Lung (tissue), 12 donors: ENCODE results near the gene MAGEA1. TPM values are rescaled to one million over a fixed set of nuclear protein-coding genes. Genes with fewer than 3 reads are reported as not detected.

Source experiments
- ATAC-seq: fragments of 200-7000 bp; cut with Tn5 transposase; one replicate; pipeline ENCODE4 v1.9.1; 2020; ENCODE audit warnings: moderate number of reproducible peaks; ENCODE audit not compliant: insufficient read depth, low FRiP score
- DNase-seq, 3 donors: peaks; one replicate each; pipeline ENCODE4 v3.0.0-alpha.2; 2013 to 2017
- H3K27ac ChIP-seq, 2 donors: one replicate each; pipeline ENCODE4 v1.5.1; 2013; ENCODE audit warnings: mild to moderate bottlenecking in 2 of 2, moderate library complexity in 2 of 2, control low read depth in 1 of 2, inconsistent platforms in 1 of 2, low read depth in 1 of 2, low read length in 1 of 2
- H3K27me3 ChIP-seq, 3 donors: one replicate each; pipeline ENCODE4 v1.5.1; 2013; ENCODE audit warnings: low read length in 2 of 3; ENCODE audit not compliant: control insufficient read depth in 3 of 3, insufficient read depth in 3 of 3
- H3K36me3 ChIP-seq, 4 donors: one replicate each; pipeline ENCODE4 v1.5.1; 2013; ENCODE audit warnings: low read length in 4 of 4, mild to moderate bottlenecking in 1 of 4, moderate library complexity in 1 of 4; ENCODE audit not compliant: control insufficient read depth in 4 of 4, insufficient read depth in 4 of 4
- H3K4me1 ChIP-seq, 5 donors: one replicate each; pipeline ENCODE4 v1.5.1; 2013; ENCODE audit warnings: low read length in 5 of 5, mild to moderate bottlenecking in 2 of 5, moderate library complexity in 1 of 5; ENCODE audit not compliant: control insufficient read depth in 5 of 5, insufficient read depth in 5 of 5
- H3K4me3 ChIP-seq: one replicate; pipeline ENCODE4 v1.5.1; 2013; ENCODE audit warnings: mild to moderate bottlenecking, control low read depth, moderate library complexity
- H3K9ac ChIP-seq, 2 donors: one replicate each; pipeline ENCODE4 v1.5.1; 2013; ENCODE audit warnings: low read length in 2 of 2, control low read depth in 1 of 2; ENCODE audit not compliant: insufficient read depth in 1 of 2
- H3K9me3 ChIP-seq, 4 donors: one replicate each; pipeline ENCODE4 v1.5.1; 2013; ENCODE audit warnings: low read length in 3 of 4, mild to moderate bottlenecking in 1 of 4, moderate library complexity in 1 of 4; ENCODE audit not compliant: control insufficient read depth in 4 of 4, insufficient read depth in 3 of 4
- WGBS, 2 donors: extraction: QIAGEN DNeasy Blood & Tissue Kit; methylation state at CpG; one replicate each; pipeline ENCODE4 v1.1.7; 2013; 5-methylcytosine and 5-hydroxymethylcytosine counted together
- polyA plus RNA-seq, 2 donors: library from polyadenylated mRNA; stranded (reverse); fragments of 200-250 nt; gene quantifications; one replicate each; pipeline ENCODE4 v1.2.1, GENCODE V29; 2013
- total RNA-seq, 2 donors: library from RNA; depleted of rRNA in 1 of 2; stranded (reverse); fragments of >200 nt in 1 of 2; gene quantifications; one replicate each; pipeline ENCODE4 v1.2.1, GENCODE V29; 2014 to 2021
- TF ChIP-seq, protein P1 (sequence below): IDR thresholded peaks from 2 replicates; pipeline ENCODE4 v1.5.1; 2012; ENCODE audit warnings: mild to moderate bottlenecking; ENCODE audit errors: control extremely low read depth, extremely low read depth
- donor health status: control.
- donor health status: control.
- donor health status: Bipolar disorder and iron deficiency.
- donor health status: healthy.
- donor health status: DM: yes; HTN: yes; CAD: no.

MAGEA1 gene
- total and polyA plus RNA-seq, 4 donors: not detected

DNA sequence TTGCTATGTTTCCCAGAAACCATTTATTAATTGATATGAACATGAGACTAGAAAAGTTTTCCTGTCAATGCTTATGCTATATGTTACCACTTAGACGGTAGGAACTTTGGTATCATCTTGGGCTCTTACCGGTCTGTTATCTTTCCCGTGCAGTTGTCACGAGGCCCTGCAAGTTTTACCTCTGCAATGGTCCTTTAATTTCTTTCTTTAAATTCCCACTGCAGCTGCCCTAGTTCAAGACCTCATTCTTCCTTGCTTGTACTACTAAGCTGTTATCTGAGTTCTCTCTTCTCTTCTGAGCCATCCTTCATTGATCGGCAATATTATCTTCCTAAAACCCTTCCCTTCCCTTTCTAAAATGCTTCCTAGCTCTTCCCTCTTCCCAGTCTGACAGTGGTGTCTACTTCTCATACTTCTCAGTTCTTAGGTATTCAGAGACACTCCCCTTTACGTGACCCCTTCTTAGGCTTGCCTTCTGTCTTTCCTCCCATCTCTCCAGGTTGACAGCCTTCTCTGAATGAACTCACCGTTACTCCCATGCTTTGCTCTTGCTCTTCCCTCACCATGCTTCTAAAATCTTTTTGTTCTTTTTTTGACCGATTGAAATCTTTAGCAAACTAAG lies 27.5 kb downstream of the MAGEA1 start:
- WGBS, 2 donors: 78 to 94% methylated on average over 8 of the region's 8 CpGs
- H3K9ac ChIP-seq: no peak overlapping the region
- ATAC-seq (no peak), DNase-seq (no peak)
- H3K27ac ChIP-seq: no peak overlapping the region
- H3K4me1 ChIP-seq: no peaks in the 10 kb centered on the region
- peaks cover 0 to 3% (median under 1%) of the 10 kb centered on the region in 4 donors for H3K9me3 ChIP-seq
- TF ChIP-seq, protein P1, sequence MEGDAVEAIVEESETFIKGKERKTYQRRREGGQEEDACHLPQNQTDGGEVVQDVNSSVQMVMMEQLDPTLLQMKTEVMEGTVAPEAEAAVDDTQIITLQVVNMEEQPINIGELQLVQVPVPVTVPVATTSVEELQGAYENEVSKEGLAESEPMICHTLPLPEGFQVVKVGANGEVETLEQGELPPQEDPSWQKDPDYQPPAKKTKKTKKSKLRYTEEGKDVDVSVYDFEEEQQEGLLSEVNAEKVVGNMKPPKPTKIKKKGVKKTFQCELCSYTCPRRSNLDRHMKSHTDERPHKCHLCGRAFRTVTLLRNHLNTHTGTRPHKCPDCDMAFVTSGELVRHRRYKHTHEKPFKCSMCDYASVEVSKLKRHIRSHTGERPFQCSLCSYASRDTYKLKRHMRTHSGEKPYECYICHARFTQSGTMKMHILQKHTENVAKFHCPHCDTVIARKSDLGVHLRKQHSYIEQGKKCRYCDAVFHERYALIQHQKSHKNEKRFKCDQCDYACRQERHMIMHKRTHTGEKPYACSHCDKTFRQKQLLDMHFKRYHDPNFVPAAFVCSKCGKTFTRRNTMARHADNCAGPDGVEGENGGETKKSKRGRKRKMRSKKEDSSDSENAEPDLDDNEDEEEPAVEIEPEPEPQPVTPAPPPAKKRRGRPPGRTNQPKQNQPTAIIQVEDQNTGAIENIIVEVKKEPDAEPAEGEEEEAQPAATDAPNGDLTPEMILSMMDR: no peak
- no peaks in the 10 kb centered on the region for H3K36me3 ChIP-seq
- H3K4me3 ChIP-seq: no peak overlapping the region
- H3K27me3 ChIP-seq: no peaks in the 10 kb centered on the region

DNA sequence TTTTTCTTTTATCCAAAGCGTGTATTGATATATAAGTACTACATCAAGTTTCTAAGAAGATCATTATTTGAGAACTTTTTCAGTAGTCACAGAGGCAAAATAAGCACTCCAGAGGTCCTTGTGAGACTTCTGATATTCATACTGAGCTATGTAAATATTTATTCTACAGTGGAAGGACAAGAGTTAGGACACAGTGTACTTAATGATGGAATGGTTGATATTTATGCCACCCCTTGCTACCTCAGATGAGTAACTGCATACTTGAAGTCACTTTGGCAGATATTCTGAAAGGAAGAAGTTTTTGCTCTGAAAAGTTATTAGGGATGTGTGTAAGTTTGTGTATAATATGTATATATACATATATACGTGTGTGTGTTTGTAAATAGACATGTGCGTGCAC lies 30.3 kb downstream of the MAGEA1 start:
- DNase-seq (no peak), ATAC-seq (no peak)
- H3K27ac ChIP-seq: no peak overlapping the region
- no peak overlapping the region for H3K9ac ChIP-seq
- H3K4me3 ChIP-seq: no peak overlapping the region
- H3K4me1 ChIP-seq: no peaks in the 10 kb centered on the region
- peaks cover 0 to 3% (median 1%) of the 10 kb centered on the region in 4 donors for H3K9me3 ChIP-seq
- peaks cover 0 to 2% (median under 1%) of the 10 kb centered on the region in 3 donors for H3K27me3 ChIP-seq
- TF ChIP-seq, protein P1: no peak
- H3K36me3 ChIP-seq: no peaks in the 10 kb centered on the region
- 68 to 85% methylated on average over 3 of the region's 3 CpGs for WGBS, 2 donors

DNA sequence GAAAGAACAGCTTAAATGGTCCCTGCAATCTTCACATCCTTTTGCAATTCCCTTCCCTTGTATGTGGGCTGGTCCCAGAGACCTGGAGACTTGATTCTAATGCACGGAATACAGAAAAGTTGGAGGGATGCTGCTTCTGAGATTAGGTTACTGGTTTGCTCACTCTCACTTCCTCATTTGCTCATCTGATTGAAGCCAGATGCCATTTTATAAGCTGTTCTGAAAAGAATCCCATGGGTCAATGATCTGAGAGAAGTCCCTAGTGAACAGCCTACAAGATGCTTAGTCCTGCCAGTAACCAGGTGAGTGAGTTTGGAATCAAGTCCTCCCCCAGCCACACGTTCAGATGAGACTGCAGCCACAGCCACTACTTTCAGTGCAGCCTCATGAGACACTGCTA lies 35.9 kb downstream of the MAGEA1 start:
- peaks cover 0 to 5% (median 2%) of the 10 kb centered on the region in 3 donors for H3K27me3 ChIP-seq
- no peak overlapping the region for H3K9ac ChIP-seq
- H3K4me1 ChIP-seq: no peaks in the 10 kb centered on the region
- no peaks in the 10 kb centered on the region for H3K36me3 ChIP-seq
- ATAC-seq (no peak), DNase-seq (no peak)
- peaks cover 0 to 3% (median 3%) of the 10 kb centered on the region in 4 donors for H3K9me3 ChIP-seq
- TF ChIP-seq, protein P1: no peak
- no peak overlapping the region for H3K27ac ChIP-seq
- WGBS, 2 donors: 53 to 88% methylated on average over 2 of the region's 2 CpGs
- H3K4me3 ChIP-seq: no peak overlapping the region

DNA sequence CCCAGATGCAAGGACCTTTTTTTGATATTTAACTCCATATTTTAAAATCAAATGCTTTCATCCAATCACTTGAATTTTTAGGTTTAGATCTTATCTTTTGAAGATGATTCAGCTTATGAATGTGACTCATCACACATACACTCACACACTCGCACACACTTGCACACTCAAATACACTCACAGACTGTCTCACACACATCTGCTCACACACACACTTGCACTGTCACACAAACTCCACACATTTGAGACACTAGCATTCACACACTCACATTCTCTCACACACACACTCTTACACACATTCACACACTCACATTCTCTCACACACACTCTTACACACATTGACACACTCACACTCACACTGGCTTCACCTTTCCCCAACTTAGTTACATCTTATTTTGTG lies 37.8 kb downstream of the MAGEA1 start:
- no peak for DNase-seq

More for the DNA sequence above, 37.8 kb downstream of the MAGEA1 start:
- no peak for ATAC-seq
- H3K4me3 ChIP-seq: no peak overlapping the region
- 80 to 82% methylated on average over 1 of the region's 1 CpG for WGBS, 2 donors
- no peaks in the 10 kb centered on the region for H3K4me1 ChIP-seq
- peaks cover 0 to 3% (median 1%) of the 10 kb centered on the region in 4 donors for H3K9me3 ChIP-seq
- peaks cover 0 to 5% (median 2%) of the 10 kb centered on the region in 3 donors for H3K27me3 ChIP-seq
- H3K36me3 ChIP-seq: no peaks in the 10 kb centered on the region
- H3K27ac ChIP-seq: no peak overlapping the region
- TF ChIP-seq, protein P1: no peak
- no peak overlapping the region for H3K9ac ChIP-seq
